Caco-2 (cell line): Measurements from ENCODE around the gene VWA2. TPM values are rescaled to one million over a fixed set of nuclear protein-coding genes. Genes with fewer than 3 reads are reported as not detected.

Experiments used
- BruUV-seq: library from RNA; stranded (reverse); fragments of 400-500 nt; replicated peaks from 2 replicates; lab custom pipeline; 2021; lab: Mats Ljungman, UMichigan
- CTCF ChIA-PET: fragments of 300-600 bp; sonication (Branson Sonifier 250); formaldehyde crosslinking; loops from one replicate; lab custom pipeline; 2022; ENCODE audit warnings: antibody characterized with exemption; lab: Charles Lee
- POLR2A ChIA-PET: fragments of 300-600 bp; sonication (Branson Sonifier 250); formaldehyde crosslinking; loops from one replicate; lab custom pipeline; 2022; ENCODE audit warnings: antibody characterized with exemption; lab: Charles Lee
- DNase-seq, 2 experiments: peaks; one replicate each; pipeline versions ENCODE4 v3.0.0 to v3.0.0-alpha.2; 2020 to 2022
- H3K27me3 ChIP-seq: replicated peaks from 2 replicates; pipeline ENCODE4 v1.6.0; 2011; ENCODE audit warnings: low read length; ENCODE audit not compliant: control insufficient read depth, insufficient read depth
- H3K36me3 ChIP-seq: 2 replicates; pipeline ENCODE4 v1.5.1; 2011; ENCODE audit warnings: low read length; ENCODE audit not compliant: control insufficient read depth, insufficient read depth
- H3K4me1 ChIP-seq: fragments of 250-450 bp; sonication (Bioruptor Pico); 2 replicates; pipeline ENCODE4 v1.5.1; 2020; ENCODE audit warnings: mild to moderate bottlenecking
- H3K4me3 ChIP-seq: 2 replicates; pipeline ENCODE4 v1.5.1; 2011; ENCODE audit warnings: low read depth, mild to moderate bottlenecking, control low read depth, low read length
- H3K9me3 ChIP-seq: fragments of 250-450 bp; sonication (Bioruptor Pico); 2 replicates; pipeline ENCODE4 v1.5.1; 2020; ENCODE audit warnings: mild to moderate bottlenecking, moderate library complexity
- H3K27ac Mint-ChIP-seq: one replicate; pipeline ENCODE4 v1.8.0; 2022; ENCODE audit warnings: mixed read lengths; ENCODE audit not compliant: unreplicated experiment
- H3K27me3 Mint-ChIP-seq: one replicate; pipeline ENCODE4 v1.8.0; 2022; ENCODE audit warnings: mixed read lengths; ENCODE audit not compliant: insufficient read depth, unreplicated experiment
- H3K36me3 Mint-ChIP-seq: one replicate; pipeline ENCODE4 v1.8.0; 2022; ENCODE audit warnings: mild to moderate bottlenecking, mixed read lengths; ENCODE audit not compliant: insufficient read depth, unreplicated experiment
- H3K4me1 Mint-ChIP-seq: one replicate; pipeline ENCODE4 v1.8.0; 2022; ENCODE audit warnings: low read depth, mixed read lengths; ENCODE audit not compliant: unreplicated experiment
- H3K4me3 Mint-ChIP-seq: one replicate; pipeline ENCODE4 v1.8.0; 2022; ENCODE audit warnings: mild to moderate bottlenecking, moderate library complexity, mixed read lengths; ENCODE audit not compliant: unreplicated experiment
- H3K9me3 Mint-ChIP-seq: one replicate; pipeline ENCODE4 v1.8.0; 2022; ENCODE audit warnings: mixed read lengths; ENCODE audit not compliant: unreplicated experiment
- intact Hi-C: fragments of 100-400 bp; cut with micrococcal nuclease; formaldehyde crosslinking; loops from one replicate; pipeline ENCODE4 v1.10.0; 2022; ENCODE audit not compliant: unreplicated experiment
- total RNA-seq: library from RNA; stranded (reverse); gene quantifications from 2 replicates; pipeline ENCODE4 v1.2.3, GENCODE V29; 2022
- TF ChIP-seq, protein P1 (sequence below), 2 experiments: fragments of 200-600 bp in 1 of 2; IDR thresholded peaks; 1 replicate in 1 of 2; 2 replicates in 1 of 2; pipeline versions ENCODE4 v1.5.1 to v1.8.0; 2011 to 2022; ENCODE audit warnings: antibody characterized with exemption in 1 of 2, control low read depth in 1 of 2, inconsistent platforms in 1 of 2, low read depth in 1 of 2, low read length in 1 of 2, mild to moderate bottlenecking in 1 of 2, moderate library complexity in 1 of 2; ENCODE audit not compliant: insufficient read depth in 1 of 2, severe bottlenecking in 1 of 2, unreplicated experiment in 1 of 2

VWA2 gene
- total RNA-seq, 1 experiment from 2014 or later = 1.2 TPM

DNA sequence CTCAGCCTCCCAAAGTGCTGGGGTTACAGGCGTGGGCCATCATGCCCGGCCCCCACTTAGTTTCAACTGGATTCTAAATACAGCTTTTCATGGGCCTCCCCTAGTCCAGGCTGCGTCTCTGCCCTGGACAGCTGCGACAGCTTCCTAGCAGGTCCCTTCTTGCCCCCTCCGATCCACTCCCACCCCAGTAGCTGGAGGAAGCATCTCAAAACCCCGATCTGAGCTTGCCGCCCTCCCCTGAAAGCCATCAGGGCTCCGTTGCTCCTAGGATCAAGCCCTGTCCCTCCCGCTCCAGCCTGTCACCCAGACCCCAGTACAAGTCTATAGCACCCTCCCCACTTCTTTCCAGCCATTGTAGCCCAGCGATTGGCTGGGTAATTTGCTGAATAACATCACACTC is 64.5 kb downstream of the VWA2 start:
- H3K36me3 ChIP-seq = no peaks in the 10 kb centered on the region
- no TSS peak for BruUV-seq

DNA sequence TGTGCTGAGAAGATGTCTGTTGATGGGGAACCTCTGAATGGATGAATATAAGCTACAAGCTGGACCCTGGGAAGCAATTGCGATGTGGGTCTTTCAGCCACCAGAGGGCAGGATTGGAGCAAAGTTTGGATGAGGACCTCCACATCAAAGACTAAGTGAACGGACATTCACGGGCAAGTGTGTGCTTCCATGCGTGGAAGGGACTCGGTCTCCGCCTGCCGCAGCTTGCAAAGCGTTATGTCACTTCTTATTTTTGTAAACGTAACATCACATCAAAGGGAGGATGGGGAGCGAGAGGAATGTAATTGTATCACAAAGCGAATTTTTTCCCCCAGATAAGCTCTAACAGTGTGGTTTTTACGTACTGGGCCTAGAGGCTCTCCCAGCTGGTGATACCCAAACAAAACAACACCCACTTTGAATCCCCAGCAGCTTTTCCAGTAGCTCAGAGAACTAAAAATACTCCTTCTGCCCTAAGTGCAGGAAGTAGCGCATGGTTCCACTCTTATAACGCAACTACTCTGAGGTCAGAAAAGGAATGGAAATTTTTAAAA is 65.0 kb downstream of the VWA2 start:
- Mint-ChIP-seq H3K4me1 (peaks cover 10% of the 10 kb centered on the region), H3K4me3 (peak overlapping the region; percentile 68), H3K9me3 (no peaks in the 10 kb centered on the region), H3K27me3 (no peaks in the 10 kb centered on the region), H3K27ac (peak overlapping the region; percentile 30), H3K36me3 (no peaks in the 10 kb centered on the region)
- H3K27me3 ChIP-seq = no peaks in the 10 kb centered on the region
- TF ChIP-seq, protein P1, sequence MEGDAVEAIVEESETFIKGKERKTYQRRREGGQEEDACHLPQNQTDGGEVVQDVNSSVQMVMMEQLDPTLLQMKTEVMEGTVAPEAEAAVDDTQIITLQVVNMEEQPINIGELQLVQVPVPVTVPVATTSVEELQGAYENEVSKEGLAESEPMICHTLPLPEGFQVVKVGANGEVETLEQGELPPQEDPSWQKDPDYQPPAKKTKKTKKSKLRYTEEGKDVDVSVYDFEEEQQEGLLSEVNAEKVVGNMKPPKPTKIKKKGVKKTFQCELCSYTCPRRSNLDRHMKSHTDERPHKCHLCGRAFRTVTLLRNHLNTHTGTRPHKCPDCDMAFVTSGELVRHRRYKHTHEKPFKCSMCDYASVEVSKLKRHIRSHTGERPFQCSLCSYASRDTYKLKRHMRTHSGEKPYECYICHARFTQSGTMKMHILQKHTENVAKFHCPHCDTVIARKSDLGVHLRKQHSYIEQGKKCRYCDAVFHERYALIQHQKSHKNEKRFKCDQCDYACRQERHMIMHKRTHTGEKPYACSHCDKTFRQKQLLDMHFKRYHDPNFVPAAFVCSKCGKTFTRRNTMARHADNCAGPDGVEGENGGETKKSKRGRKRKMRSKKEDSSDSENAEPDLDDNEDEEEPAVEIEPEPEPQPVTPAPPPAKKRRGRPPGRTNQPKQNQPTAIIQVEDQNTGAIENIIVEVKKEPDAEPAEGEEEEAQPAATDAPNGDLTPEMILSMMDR (IDR thresholded peaks at IDR 0.05; ENCODE audit: insufficient read depth in 1 of 2, low read depth in 1 of 2, low read length in 1 of 2, severe bottlenecking in 1 of 2, unreplicated experiment in 1 of 2) = peak; percentile 80 to 81
- DNase-seq = peak; percentile 84 to 85
- peak overlapping the region; percentile 46 for H3K4me3 ChIP-seq
- peaks cover 4% of the 10 kb centered on the region; the same call in 1 of the 2 replicates for H3K4me1 ChIP-seq
- no TSS peak for BruUV-seq
- ChIA-PET POLR2A (interaction anchor here (0.6 kb wide), 1 partner anchor 99 kb away, joined by 3 read pairs; no protein-coding TSS in a partner anchor), CTCF (interaction anchor here (0.5 to 2.5 kb wide), 36 partner anchors 11 to 625 kb away, joined by 3 to 47 read pairs (median 5); partner anchors contain the start of genes AFAP1L2, CASP7 and FHIP2A)
- H3K9me3 ChIP-seq = no peaks in the 10 kb centered on the region
- intact Hi-C loops = loop anchor here (1.0 to 10.0 kb wide), 8 partner anchors 45 to 821 kb away; no protein-coding TSS in a partner anchor
- no peaks in the 10 kb centered on the region for H3K36me3 ChIP-seq

More for the DNA sequence above, 64.5 kb downstream of the VWA2 start:
- ChIA-PET CTCF (interaction anchor here (0.8 to 2.5 kb wide), 28 partner anchors 12 to 574 kb away, joined by 3 to 47 read pairs (median 5); partner anchors contain the start of genes AFAP1L2 and FHIP2A), POLR2A (no interaction called here)
- Histone ChIP-seq H3K4me3 (no peak overlapping the region), H3K4me1 (peaks cover 4% of the 10 kb centered on the region; the same call in 1 of the 2 replicates), H3K27me3 (no peaks in the 10 kb centered on the region), H3K9me3 (no peaks in the 10 kb centered on the region)
- no peaks in the 10 kb centered on the region for H3K36me3 Mint-ChIP-seq
- intact Hi-C loops = loop anchor here (10.0 kb wide), 1 partner anchor 821 kb away; no protein-coding TSS in a partner anchor
- H3K4me3 Mint-ChIP-seq = peak overlapping the region; percentile 68
- no peaks in the 10 kb centered on the region for H3K27me3 Mint-ChIP-seq
- DNase-seq = peak in 1 of 2 experiments; percentile 22
- TF ChIP-seq, protein P1 (IDR thresholded peaks at IDR 0.05; ENCODE audit: insufficient read depth in 1 of 2, low read depth in 1 of 2, low read length in 1 of 2, severe bottlenecking in 1 of 2, unreplicated experiment in 1 of 2) = no peak
- H3K27ac Mint-ChIP-seq = peak overlapping the region; percentile 30
- H3K9me3 Mint-ChIP-seq = no peaks in the 10 kb centered on the region
- H3K4me1 Mint-ChIP-seq = peaks cover 10% of the 10 kb centered on the region

- Histone ChIP-seq H3K4me1 (peaks cover 4% of the 10 kb centered on the region; the same call in 1 of the 2 replicates), H3K27me3 (no peaks in the 10 kb centered on the region), H3K36me3 (no peaks in the 10 kb centered on the region), H3K4me3 (peak overlapping the region; percentile 46), H3K9me3 (no peaks in the 10 kb centered on the region)
- Mint-ChIP-seq H3K27ac (no peak overlapping the region), H3K4me3 (peak overlapping the region; percentile 68), H3K27me3 (no peaks in the 10 kb centered on the region), H3K4me1 (peaks cover 10% of the 10 kb centered on the region), H3K9me3 (no peaks in the 10 kb centered on the region), H3K36me3 (no peaks in the 10 kb centered on the region)
- intact Hi-C loops = loop anchor here (1.0 to 10.0 kb wide), 8 partner anchors 45 to 820 kb away; no protein-coding TSS in a partner anchor
- DNase-seq = peak; percentile 73 to 76
- ChIA-PET CTCF (interaction anchor here (0.5 to 2.5 kb wide), 30 partner anchors 13 to 625 kb away, joined by 3 to 47 read pairs (median 5); partner anchors contain the start of genes AFAP1L2, CASP7 and FHIP2A), POLR2A (no interaction called here)
- no TSS peak for BruUV-seq
- TF ChIP-seq, protein P1 (IDR thresholded peaks at IDR 0.05; ENCODE audit: insufficient read depth in 1 of 2, low read depth in 1 of 2, low read length in 1 of 2, severe bottlenecking in 1 of 2, unreplicated experiment in 1 of 2) = peak; percentile 61 to 93
Observed at GRCh38 chr10:114304571-114305421, 65.7 kb downstream of the VWA2 start.
